K562 (cell line): Measurements from ENCODE around the gene EIF3I. TPM values are rescaled to one million over a fixed set of nuclear protein-coding genes. Genes with fewer than 3 reads are reported as not detected.
A peak's percentile ranks its signal among the peaks of the same experiment; 100 is the strongest.

ENCODE experiments used
- ADNP ChIP-seq: fragments of 200-800 bp; sonication (Bioruptor generic); IDR thresholded peaks from 2 replicates; pipeline ENCODE4 v1.6.1; 2016; ENCODE audit warnings: missing genetic modification characterization, missing compliant biosample characterization
- ATF1 ChIP-seq, 2 experiments: fragments of 450-650 bp in 1 of 2; IDR thresholded peaks; 2 replicates each; pipeline ENCODE4 v1.6.1; 2016; ENCODE audit warnings: missing compliant biosample characterization in 1 of 2, missing genetic modification characterization in 1 of 2
- CBX3 ChIP-seq, 2 experiments: IDR thresholded peaks; 1 replicate in 1 of 2; 2 replicates in 1 of 2; pipeline ENCODE4 v1.6.1; 2012; ENCODE audit warnings: inconsistent platforms in 2 of 2, low read length in 2 of 2, borderline replicate concordance in 1 of 2, control low read depth in 1 of 2
- CEBPG ChIP-seq, 3 experiments: fragments of 200-800 bp in 1 of 3; sonication (Bioruptor generic) in 1 of 3; sonication (generic) in 1 of 3; formaldehyde crosslinking in 1 of 3; IDR thresholded peaks in 2 of 3; conservative IDR thresholded peaks in 1 of 3; 2 replicates each; pipeline versions ENCODE4 v1.6.1 to v1.8.0; 2016 to 2022; ENCODE audit warnings: missing compliant biosample characterization in 2 of 3, missing genetic modification characterization in 2 of 3, mild to moderate bottlenecking in 1 of 3, missing genetic modification reagents in 1 of 3
- CREB1 ChIP-seq, 2 experiments: sonication (generic) in 1 of 2; formaldehyde crosslinking in 1 of 2; IDR thresholded peaks; 2 replicates each; pipeline versions ENCODE4 v1.6.1 to v1.8.0; 2012 to 2022; ENCODE audit warnings: inconsistent platforms in 1 of 2, mild to moderate bottlenecking in 1 of 2, missing genetic modification reagents in 1 of 2, moderate library complexity in 1 of 2
- GABPA ChIP-seq: fragments of 200-800 bp; sonication (Bioruptor generic); conservative IDR thresholded peaks from 2 replicates; pipeline ENCODE4 v1.6.1; 2016; ENCODE audit warnings: low read depth, missing genetic modification characterization, missing compliant biosample characterization
- GMEB1 ChIP-seq: fragments of 250-450 bp; sonication (Bioruptor Pico); IDR thresholded peaks from 2 replicates; pipeline ENCODE4 v1.4.0; 2020; ENCODE audit warnings: mild to moderate bottlenecking
- HMG20B ChIP-seq: fragments of 250-450 bp; sonication (Bioruptor Pico); IDR thresholded peaks from 2 replicates; pipeline ENCODE4 v1.5.0; 2021; ENCODE audit warnings: mild to moderate bottlenecking
- KLF6 ChIP-seq: fragments of 250-450 bp; sonication (Bioruptor Pico); IDR thresholded peaks from 2 replicates; pipeline ENCODE4 v1.4.0; 2020; ENCODE audit warnings: mild to moderate bottlenecking, moderate library complexity, borderline replicate concordance
- MCM5 ChIP-seq: fragments of 450-650 bp; IDR thresholded peaks from 2 replicates; pipeline ENCODE4 v1.6.1; 2016; ENCODE audit warnings: low read depth
- MED1 ChIP-seq: sonication (generic); formaldehyde crosslinking; IDR thresholded peaks from 2 replicates; pipeline ENCODE4 v1.8.1; 2023; ENCODE audit warnings: missing genetic modification reagents, borderline replicate concordance
- NCOA1 ChIP-seq: fragments of 450-650 bp; IDR thresholded peaks from 2 replicates; pipeline ENCODE4 v1.6.1; 2016; ENCODE audit warnings: low read depth
- NONO ChIP-seq, 2 experiments: fragments of 200-400 bp in 1 of 2; fragments of 450-650 bp in 1 of 2; formaldehyde crosslinking in 1 of 2; IDR thresholded peaks; 2 replicates each; pipeline ENCODE4 v1.6.1; 2017; ENCODE audit warnings: low read depth in 2 of 2, mild to moderate bottlenecking in 2 of 2, moderate library complexity in 2 of 2, low read length in 1 of 2
- RAD51 ChIP-seq: fragments of 450-650 bp; IDR thresholded peaks from 2 replicates; pipeline ENCODE4 v1.7.1; 2016; ENCODE audit warnings: low read depth, mild to moderate bottlenecking, borderline replicate concordance
- RBM15 ChIP-seq: fragments of 200-400 bp; formaldehyde crosslinking; IDR thresholded peaks from 2 replicates; pipeline ENCODE4 v1.6.1; 2018; ENCODE audit warnings: mild to moderate bottlenecking, low read length, moderate library complexity; ENCODE audit not compliant: insufficient read depth
- SUPT5H ChIP-seq: fragments of 450-650 bp; IDR thresholded peaks from 2 replicates; pipeline ENCODE4 v1.6.1; 2016
- TCF15 ChIP-seq: fragments of 250-450 bp; sonication (Bioruptor Pico); IDR thresholded peaks from 2 replicates; pipeline ENCODE4 v1.8.0; 2022; ENCODE audit warnings: moderate library complexity, mild to moderate bottlenecking, inconsistent platforms
- ZBTB7A ChIP-seq: IDR thresholded peaks from 2 replicates; pipeline ENCODE4 v1.6.1; 2011; ENCODE audit warnings: low read depth, mild to moderate bottlenecking, low read length, moderate library complexity, borderline replicate concordance; ENCODE audit not compliant: control insufficient read depth
- ZC3H11A ChIP-seq: IDR thresholded peaks from 2 replicates; pipeline ENCODE4 v1.6.1; 2012; ENCODE audit warnings: low read depth, low read length, improper control_type of control experiment
- ZNF212 ChIP-seq: fragments of 450-650 bp; formaldehyde crosslinking; IDR thresholded peaks from 2 replicates; pipeline ENCODE4 v1.4.0; 2020; ENCODE audit warnings: mild to moderate bottlenecking
- ZNF253 ChIP-seq: fragments of 250-450 bp; sonication (Bioruptor Pico); conservative IDR thresholded peaks from 2 replicates; pipeline ENCODE4 v1.6.1; 2021; ENCODE audit warnings: mild to moderate bottlenecking
- ZNF324 ChIP-seq: fragments of 250-450 bp; sonication (Bioruptor Pico); IDR thresholded peaks from 2 replicates; pipeline ENCODE4 v1.4.0; 2020; ENCODE audit warnings: mild to moderate bottlenecking
- ZNF431 ChIP-seq: sonication (generic); formaldehyde crosslinking; IDR thresholded peaks from 2 replicates; pipeline ENCODE4 v1.8.0; 2022; ENCODE audit warnings: mild to moderate bottlenecking, missing genetic modification reagents
- ZNF644 ChIP-seq: fragments of 200-800 bp; sonication (Bioruptor generic); IDR thresholded peaks from 2 replicates; pipeline ENCODE4 v1.6.1; 2016; ENCODE audit warnings: low read depth, missing genetic modification characterization, missing compliant biosample characterization
- ZNF717 ChIP-seq: fragments of 250-450 bp; sonication (Bioruptor Pico); IDR thresholded peaks from 2 replicates; pipeline ENCODE4 v1.5.0; 2021
- polyA plus RNA-seq, 8 experiments: library from polyadenylated mRNA; depleted of rRNA in 4 of 8; stranded (reverse) in 5 of 8; unstranded in 3 of 8; fragments of >200 nt; fragmentation: Nextera tagmentation in 2 of 8; fragmentation: Illumina TruSeq in 1 of 8; extraction: Ambion mirVana in 2 of 8; extraction: Trizol in 1 of 8; gene quantifications; 2 replicates each; pipeline versions ENCODE4 v1.2.1 to v1.2.3, GENCODE V29; 2011 to 2014; ENCODE audit warnings: inconsistent platforms in 1 of 8, missing spikeins in 1 of 8
- total RNA-seq, 7 experiments: library from RNA; depleted of rRNA in 6 of 7; stranded (reverse); fragments of >200 nt in 6 of 7; fragmentation: Illumina TruSeq in 2 of 7; extraction: Trizol in 2 of 7; gene quantifications; 2 replicates each; pipeline versions ENCODE4 v1.2.1 to v1.2.3, GENCODE V29; 2011 to 2021; ENCODE audit warnings: low replicate concordance in 1 of 7

Gene EIF3I
- total and polyA plus RNA-seq, 9 of the 15 experiments (the other 6 are each of a cell fraction or from before 2014, with no cell fraction given) = 414 to 1,526 (median 635) TPM

- TF ChIP-seq TCF15 (CRISPR knock-in tag) (no peak), CREB1 (IDR thresholded peaks at IDR 0.05) (no peak), CREB1 (CRISPR knock-in tag; IDR thresholded peaks at IDR 0.05) (peak; percentile 15; the same call in 1 of the 2 replicates), NONO (IDR thresholded peaks at IDR 0.05; ENCODE audit: low read depth in 2 of 2, low read length in 1 of 2) (peak in 1 of 2 experiments; percentile 62; a peak in 1 of 4 replicates), HMG20B (CRISPR knock-in tag) (no peak), ZNF431 (CRISPR knock-in tag) (no peak), ZBTB7A (peak; percentile 62; the same call in 1 of the 2 replicates), ZNF324 (CRISPR knock-in tag) (no peak), RAD51 (no peak), ZNF717 (no peak), GABPA (no peak), ZNF644 (tag) (no peak), NCOA1 (no peak), ZNF212 (CRISPR knock-in tag) (no peak), ADNP (tag) (no peak; the same call in 1 of the 2 replicates), MED1 (CRISPR knock-in tag) (no peak), RBM15 (no peak), ZC3H11A (peak; percentile 60; the same call in 1 of the 2 replicates), GMEB1 (CRISPR knock-in tag) (no peak), KLF6 (no peak), CEBPG (CRISPR knock-in tag; IDR thresholded peaks at IDR 0.05) (no peak), CEBPG (tag; conservative IDR thresholded peaks at IDR 0.05 in 1 of 2, IDR thresholded peaks at IDR 0.05 in 1 of 2) (no peak), CBX3 (IDR thresholded peaks at IDR 0.05; ENCODE audit: borderline replicate concordance in 1 of 2, low read length in 2 of 2) (peak in 1 of 2 experiments; percentile 84; a peak in 1 of 3 replicates), ZNF253 (CRISPR knock-in tag) (no peak), MCM5 (no peak), SUPT5H (no peak), ATF1 (CRISPR knock-in tag; IDR thresholded peaks at IDR 0.05) (no peak), ATF1 (tag; IDR thresholded peaks at IDR 0.05) (peak; percentile 39; the same call in 1 of the 2 replicates)
Observed at GRCh38 chr1:32247983-32248889, 26.0 kb downstream of the EIF3I start (continued).
